ENCODE measurements around the gene SLC13A5.
A peak's percentile ranks its signal among the peaks of the same experiment; 100 is the strongest.
"Not testable (repeated sequence)": the region's sequence is repeated elsewhere in the genome, so short reads cannot be mapped to it uniquely, and the experiment has no call there.

Gene SLC13A5

DNA sequence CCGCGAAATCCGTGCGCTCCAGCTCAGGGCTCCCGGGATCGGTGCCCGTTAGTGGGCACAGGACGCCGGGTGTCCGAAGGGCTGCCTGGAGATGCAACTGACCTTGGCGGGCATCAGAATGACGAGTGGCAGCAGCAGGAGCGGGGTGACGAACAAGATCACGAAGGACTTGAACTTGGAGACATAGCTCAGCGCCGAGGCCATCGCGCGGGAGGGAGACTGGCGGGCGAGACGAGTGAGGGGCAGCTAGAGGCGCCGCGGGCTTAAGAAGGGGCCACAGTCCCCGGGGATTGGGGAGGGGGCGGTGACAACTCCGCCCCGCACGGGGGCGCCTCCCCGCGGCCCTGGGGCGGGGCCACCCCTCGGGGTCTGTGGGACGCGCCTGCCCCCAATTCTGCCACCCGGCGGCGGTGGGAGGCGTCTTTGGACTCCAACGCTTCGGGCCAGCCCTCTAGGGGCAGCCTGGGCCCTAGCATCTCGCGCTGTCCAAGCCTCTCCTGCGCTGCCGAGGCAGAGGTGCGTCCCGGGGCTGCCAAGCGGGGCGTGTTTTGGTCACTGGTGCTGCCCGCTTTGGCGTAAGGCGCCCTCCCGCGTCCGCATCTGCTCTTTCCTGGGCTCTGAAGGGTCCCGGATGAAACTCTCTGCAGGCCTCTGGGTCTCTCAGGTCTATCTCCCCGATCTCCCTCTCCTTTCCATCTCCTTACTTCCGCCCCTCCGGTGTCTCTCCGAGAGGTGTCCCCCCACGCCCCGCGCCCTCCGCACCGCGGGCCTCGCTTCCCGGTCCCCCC is at the start of gene SLC13A5:
Gene SLC13A5 (minus strand): TSS at position 240 of the 788 bp plus-strand sequence. CDS start 36 bp downstream, at position 204.
- peak; percentile 30 for DNase-seq (ENCODE audit: low spot score)

DNA sequence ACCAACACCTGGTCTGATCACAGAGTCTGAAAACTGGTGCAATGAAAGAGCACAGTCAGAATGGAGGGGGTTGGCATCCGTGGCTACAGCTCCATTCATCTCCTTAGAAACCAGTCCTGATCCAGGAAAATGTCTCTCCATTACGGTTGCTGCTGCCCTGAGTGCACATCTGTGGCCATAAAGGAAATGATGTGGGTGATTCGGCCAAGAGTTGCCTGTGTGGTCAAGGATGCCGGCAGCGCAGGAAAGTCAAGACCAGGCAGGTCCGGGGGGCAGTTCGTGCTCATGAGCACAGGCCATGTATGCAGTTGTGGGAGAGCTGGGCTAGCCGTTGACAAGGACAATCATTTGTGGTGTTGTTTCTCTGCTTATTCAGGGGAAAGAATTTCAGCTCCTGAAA is 48.6 kb upstream of the SLC13A5 start:
- no peak for DNase-seq (ENCODE audit: low spot score)

DNA sequence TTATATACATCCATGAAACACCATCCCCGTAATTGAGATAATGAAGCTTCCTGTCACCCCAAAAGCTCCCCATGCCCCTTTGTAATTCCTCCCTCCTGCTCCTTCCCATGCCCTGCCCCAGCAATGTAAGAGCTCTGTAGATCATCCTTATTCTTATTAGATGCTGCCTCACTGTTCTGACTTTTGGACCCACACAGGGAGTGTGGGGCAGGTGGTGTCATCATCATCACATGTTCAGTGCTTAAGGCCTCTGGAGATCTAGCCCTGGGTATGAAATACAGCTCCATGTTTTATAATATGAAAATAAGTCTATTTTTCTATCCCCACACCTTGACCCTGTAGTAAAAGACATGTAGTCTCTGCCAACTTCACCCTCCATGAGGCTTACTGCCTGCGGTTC is 44.6 kb upstream of the SLC13A5 start:
- no peak for DNase-seq (ENCODE audit: low spot score)

DNA sequence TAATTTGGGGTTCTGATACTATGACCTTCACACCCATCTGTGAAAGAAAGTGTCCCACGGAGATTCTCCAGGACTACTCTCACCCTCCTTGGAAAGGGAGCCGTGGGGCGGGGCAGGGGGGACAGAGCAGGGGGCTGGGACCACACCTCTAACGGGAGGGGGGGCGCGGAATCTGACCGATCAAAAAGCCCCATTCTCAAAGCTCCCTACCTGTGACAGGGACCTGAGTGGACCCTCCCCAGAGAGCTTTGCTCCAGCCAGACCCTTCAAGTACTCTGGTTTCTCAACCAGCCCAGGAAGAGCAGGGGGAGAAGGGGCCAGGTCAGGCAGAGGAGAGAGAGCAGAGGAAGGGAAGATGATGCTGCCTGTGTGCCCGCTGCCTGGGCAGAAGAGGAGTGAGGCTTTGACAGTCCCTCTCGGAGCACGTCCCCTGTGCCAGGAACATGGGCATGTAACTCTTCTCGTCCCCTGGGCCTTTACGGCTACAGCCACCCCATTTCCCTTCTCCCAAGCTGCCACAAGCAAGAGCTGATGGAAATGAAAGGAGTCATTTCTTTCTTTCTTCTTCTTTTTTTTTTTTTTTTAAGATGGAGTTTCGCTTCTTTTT is 43.4 kb upstream of the SLC13A5 start:
- DNase-seq (ENCODE audit: low spot score), result no peak

DNA sequence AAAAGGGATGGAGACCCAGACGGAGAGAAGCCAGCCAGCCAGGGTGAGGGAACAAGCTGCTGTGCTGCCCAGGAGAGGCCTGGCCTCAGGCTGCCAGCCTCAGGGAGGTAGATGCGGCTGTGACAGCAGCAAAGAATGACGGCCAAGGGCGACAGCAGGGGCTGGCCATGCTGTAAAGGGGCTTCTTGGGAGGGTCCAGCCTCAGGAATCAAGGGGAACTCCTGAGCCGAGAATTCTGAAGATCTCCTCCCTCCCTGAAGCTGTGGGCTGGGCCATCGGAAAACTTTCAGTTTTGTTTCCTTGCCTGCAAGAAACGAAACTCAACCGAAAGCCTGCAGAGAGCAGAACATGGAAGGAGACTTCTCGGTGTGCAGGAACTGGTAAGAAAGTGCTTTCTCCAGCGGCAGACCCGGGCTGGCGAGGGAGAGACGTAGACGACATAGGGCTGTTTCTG is 42.6 kb upstream of the SLC13A5 start, which contains the start of gene XAF1:
Gene XAF1 (plus strand): TSS at position 316 of the 454 bp plus-strand sequence. CDS start 33 bp downstream, at position 349.
- peak; percentile 27 for DNase-seq (ENCODE audit: low spot score)

DNA sequence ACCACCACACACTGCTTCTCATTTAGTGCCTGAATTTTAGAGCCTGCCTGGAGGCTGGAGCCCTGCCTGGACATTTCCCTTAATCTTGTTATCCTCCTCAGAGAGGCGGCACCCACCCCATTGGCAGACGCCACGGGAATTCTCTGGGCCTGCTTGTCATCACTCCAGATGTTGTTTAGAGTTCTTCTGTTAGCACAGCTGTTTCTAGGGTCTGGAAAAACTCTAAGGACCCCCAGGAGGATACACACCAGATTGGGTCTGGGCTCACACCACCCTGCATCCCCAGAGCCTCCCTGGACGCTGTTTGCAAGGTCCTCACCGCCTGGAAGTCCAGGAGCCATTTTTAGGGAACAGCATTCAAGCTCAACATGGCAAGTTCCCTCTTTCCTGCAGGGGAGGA is 42.1 kb upstream of the SLC13A5 start:
- peak; percentile 48 for DNase-seq (ENCODE audit: low spot score)

DNA sequence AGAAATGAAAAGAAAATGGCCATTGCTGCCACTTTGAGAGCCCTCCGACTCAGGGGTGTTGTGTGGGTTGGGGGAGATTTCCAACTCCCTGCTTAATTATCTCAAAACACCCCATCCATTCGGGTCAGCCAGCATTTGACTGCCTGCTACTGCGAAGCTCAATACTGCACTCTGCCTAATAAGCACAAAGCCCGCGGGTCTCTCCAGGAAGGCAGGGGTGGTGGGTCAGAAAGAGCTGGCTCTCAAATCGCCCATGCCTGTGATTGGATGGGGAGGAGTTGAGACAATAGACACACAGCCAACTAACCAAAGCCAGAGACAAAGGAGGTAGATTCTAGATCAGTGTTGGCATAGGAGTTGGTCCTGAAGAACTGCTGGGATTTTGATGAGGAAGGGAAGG is 40.4 kb upstream of the SLC13A5 start:
- no peak for DNase-seq (ENCODE audit: low spot score)

DNA sequence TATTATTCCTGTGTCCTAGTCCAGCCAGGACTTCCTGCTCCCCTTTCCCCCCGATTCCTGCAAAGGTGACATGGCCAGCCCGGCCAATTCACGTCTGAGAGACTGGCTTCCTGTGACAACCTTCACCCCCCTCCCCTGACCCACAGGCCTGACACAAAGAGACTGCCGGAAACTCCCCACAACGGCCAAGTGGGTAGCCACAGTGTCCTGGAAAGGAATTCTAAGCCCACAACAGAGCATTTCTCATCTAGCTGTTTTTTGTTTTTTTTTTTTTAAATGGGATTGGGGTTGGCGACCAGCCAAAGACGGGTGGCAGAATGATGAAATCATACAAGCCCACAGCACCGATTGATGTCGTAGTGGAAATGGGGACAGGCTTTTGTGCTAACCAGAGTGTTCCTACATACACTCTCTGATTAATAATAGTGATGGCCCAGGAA is 39.9 kb upstream of the SLC13A5 start:
- peak; percentile 79 for DNase-seq (ENCODE audit: low spot score)

DNA sequence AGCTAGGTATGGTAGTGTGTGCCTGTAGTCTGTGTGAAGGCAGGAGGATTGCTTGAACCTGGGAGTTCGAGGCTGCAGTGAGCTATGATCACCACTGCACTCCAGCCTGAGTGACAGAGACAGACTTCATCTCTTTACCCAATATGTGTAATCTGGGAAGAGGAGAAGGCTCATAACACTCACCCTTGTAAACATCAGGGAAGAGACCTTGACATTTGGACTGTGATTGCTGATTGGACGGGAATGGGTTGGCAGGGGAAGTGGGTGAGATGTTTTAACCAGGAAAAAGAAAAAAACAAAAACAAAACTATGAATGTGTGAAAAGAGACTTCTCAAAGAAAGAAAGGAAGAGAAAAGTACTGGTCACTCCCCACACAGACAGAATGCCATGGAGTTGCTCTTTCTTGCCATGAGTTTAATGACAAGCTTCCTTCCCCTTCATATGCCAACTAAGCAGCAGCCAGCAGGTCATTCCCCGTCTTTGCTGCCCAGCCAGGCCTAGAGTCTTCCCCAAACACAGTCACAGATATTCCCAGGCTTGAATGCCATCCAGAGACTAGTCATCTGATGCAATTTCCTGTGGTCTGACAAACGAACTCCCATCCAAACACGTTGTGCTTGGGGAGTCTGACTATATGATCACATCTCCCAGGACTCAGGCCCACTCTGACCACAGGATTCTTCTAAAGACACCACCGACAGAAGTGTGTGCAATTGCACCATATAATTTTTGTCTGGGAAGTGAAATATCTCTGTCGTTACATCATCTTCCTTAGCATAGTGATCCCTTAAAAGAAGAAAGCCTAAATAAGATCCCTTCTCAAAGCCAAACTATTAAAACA is 39.1 kb upstream of the SLC13A5 start:
- peak; percentile 97 for DNase-seq (ENCODE audit: low spot score)

DNA sequence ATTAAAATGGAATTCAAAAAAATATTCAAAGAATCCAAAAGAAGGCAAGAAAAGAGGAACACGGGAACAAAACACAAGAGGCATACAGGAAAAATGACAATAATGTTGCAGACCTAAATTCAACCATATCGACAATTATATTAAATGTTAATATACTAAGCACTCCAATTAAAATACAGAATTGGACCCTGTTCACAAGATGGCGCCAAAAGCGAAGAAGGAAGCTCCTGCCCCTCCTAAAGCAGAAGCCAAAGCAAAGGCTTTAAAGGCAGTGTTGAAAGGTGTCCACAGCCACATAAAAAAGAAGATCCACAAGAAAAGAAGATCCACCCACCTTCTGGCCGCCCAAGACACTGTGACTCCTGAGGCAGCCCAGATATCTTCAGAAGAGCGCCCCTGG is 36.4 kb upstream of the SLC13A5 start:
- DNase-seq (ENCODE audit: low spot score), result no peak

DNA sequence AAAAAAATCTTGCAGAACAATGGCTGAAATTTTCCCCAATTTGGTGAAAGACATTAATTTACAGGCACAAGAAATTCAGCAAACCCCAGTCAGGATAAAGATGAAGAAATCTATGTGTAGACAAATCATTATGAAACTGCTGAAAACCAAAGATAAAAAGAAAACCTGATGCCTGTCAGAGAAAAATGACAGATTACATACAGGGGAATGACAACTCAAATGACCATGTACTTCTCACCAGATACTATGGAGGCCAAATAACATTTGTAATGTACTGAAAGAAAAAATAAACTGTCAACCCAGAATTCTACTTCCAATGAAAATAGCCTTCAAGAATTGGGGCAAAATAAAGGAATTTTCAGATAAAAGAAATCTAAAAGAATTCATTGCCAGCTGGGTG is 35.4 kb upstream of the SLC13A5 start:
- DNase-seq (ENCODE audit: low spot score), result no peak

DNA sequence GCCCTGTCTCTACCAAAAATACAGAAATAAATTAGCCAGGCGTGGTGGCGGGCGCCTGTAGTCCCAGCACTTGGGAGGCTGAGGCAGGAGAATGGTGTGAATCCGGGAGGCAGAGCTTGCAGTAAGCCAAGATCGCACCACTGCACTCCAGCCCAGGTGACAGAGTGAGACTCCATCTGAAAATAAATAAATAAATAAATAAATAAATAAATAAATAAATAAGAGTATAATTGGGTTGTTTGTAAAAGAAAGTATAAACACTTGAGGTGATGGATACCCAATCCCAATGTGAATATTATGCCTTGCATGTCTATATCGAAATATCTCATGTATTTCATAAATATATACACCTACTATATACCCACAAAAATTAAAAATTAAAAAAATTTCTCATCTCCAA is 33.5 kb upstream of the SLC13A5 start:
- not testable (repeated sequence) for DNase-seq (ENCODE audit: low spot score)

DNA sequence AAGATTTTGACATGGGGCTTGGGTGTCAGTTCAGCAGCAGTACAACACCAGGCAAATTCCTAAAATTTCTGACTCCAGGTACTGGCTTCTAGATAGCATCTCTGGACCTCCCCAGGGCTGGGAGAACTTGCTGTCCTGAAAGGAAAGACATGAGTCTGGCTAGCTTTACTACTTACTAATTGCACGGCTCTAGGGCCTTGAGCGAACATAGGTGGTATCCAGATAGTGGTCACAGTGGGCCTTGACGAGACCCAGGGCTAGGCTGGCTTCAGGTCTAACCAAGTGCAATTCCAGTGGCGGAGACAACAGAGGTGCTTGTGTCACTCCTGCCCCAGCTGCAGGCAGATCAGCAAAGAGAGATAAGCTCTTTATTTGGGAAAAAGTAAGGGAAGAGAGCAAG is 16.4 kb upstream of the SLC13A5 start:
- DNase-seq (ENCODE audit: low spot score), result no peak

DNA sequence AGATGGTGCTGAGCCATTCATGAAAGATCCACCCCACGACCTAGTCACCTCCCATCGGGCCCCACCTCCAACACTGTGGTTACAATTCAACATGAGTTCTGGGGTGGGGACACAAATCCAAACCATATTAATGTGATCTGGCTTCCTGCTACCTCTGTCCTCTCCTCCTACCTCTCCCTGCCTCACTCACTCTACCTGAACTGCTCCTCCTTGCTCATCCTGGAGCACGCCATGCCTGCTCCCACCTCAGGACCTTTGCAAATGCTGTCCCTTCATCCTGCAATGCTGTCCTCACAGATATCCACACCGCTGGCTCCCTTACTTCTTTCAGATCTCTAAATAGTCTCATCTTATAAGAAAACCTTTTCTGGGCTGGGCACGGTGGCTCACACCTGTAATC is 10.8 kb upstream of the SLC13A5 start:
- no peak for DNase-seq (ENCODE audit: low spot score)

DNA sequence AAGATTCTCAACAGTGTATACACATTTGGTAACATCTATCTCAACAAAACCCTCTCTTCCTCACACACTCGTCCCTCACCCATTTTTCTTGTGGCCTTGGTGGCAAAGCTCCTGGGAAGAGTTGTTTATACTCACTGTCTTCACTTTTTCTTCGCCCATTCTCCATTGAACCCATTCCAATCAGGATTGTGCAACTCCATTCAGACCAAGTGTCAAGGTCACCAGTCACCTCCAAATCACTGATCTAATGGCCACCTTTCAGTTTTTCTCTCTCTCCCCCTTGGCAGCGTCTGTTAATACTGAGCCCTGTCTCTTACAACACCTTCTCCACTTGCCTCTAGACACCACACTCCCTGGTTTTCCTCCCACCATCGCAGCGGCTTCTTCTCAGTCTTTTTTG is 8.6 kb upstream of the SLC13A5 start:
- DNase-seq (ENCODE audit: low spot score), result no peak

DNA sequence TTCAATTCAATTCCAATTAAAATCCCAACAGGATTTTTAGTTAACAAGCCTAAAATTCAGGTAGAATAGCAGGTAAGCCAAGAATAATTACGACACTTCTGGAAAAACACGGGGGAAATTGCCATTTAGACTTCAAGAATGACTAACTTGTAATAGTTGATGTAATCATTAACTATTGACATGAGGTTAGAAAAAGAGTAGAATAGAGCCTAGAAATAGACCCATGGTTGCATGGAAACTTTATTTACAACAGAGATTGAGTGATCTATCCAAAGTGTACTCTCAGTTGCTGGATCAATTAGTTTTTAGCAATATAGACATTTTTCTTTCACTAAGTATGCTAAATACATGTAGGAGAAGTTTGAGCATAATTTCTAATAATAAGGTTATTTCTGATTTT is 3.6 kb upstream of the SLC13A5 start:
- no peak for DNase-seq (ENCODE audit: low spot score)

DNA sequence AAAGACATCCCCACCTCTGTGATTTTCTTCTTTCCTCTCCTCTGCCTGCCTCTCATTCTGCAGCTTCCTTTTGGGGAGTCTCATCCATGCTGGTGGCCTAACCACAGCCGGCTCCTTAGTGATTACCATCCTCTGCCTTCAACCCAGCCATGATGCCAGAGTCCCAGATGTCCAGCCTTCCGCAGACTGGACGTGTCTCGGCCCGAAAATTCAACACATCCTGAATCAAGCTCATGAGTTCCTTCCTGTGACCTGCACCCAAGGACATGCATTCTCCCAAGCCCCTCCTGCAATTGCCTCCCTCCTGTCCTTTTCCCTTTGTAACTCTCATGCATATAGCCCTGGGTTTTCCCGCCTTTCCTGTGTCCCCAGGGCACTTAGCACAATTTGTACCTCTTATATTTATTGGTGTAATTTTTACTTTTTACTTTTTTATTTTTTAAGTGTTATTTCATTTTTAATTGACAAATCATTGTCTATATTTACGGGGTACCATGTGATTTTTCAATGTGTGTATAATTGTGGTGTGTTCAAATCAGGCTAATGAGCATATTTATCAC is 1.2 kb upstream of the SLC13A5 start:
- no peak for DNase-seq (ENCODE audit: low spot score)

DNA sequence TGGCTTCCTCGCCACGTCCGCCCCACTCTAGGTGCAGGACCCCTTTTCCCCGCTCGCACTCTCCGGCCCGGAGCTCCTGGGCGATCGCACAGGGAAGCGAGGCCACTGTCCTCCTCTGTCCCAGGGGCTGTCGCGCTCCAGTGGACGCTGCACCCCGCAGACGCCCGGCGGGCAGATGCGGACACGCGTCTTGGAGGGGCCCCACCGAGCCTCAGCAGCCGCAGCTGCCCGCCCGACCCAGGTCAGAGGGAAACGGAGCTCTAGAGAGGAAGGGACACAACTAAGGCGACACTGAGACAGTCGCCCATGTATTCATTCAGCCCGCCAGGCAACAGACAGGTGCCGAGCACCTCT is 726 bp upstream of the SLC13A5 start:
- no peak for DNase-seq (ENCODE audit: low spot score)

DNA sequence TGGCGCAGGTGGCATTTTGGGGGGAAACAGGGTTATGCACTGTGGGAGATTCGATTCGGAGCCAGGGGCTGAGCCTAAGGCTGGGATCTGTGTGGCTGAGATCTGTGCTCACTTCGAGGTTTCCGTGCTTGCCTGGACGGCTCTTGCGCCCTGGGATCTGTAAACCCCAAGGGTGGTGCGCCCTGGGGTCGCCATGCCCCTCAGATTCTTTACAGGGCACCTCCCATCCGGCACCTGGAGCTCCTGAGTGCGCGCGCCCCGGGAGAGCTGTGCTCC is 377 bp downstream of the SLC13A5 start:
- no peak for DNase-seq (ENCODE audit: low spot score)

DNA sequence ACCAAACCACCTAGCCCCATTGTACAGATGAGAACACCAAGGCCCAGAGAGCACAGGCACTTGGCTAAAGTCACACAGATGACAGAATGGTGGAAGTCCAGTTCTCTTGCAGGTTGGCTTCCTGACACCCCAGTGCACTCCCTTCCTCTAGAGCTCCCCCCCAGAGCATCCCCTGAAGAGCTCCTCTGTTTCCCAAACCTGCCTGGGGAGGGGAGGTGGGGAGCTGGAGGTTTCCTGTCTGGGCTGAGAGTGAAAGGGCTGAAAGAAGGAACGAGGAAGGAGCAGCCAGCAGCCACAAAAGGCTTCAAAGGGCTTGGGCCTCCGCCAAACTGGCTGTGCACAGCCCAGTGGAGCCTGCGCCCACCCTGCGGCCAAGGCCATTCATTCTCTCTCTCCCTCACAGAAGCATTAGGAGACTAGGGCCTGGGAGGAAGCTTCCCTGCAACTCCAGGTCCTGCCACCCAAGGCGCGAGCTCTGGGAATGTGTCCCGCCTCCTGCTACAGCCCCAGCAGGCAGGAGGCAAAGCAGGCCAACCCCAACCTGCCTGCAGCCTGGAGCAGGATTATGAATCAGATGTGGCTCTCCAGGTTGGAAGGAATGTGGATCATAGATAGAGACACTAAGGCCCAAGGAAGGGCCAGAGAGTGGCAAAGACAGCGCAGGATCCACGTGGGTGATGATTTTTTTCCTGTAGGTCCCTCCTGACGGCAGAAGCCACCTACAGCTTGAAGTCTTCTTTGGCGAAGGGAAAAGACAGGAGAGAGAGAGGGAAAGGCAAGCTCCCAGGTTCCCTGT is 913 bp downstream of the SLC13A5 start:
- no peak for DNase-seq (ENCODE audit: low spot score)

DNA sequence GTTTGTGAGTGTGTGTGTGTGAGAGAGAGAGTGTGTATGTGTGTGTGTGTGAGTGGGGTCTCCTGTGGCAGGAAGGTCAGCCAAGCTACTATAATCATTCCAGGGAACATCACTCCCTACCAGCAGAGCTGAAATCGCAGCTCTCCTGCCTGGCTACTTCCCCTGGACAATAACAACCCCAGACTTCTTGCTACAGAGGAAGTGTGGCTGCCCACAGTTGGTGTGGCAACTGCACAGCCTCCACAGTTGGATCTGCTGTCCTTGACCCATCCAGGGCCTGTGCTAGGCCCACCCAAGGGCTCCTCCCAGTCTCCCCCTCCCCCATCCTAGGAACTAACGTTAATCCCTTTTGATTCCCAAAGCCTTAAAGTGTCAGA is 1.5 kb downstream of the SLC13A5 start:
- DNase-seq (ENCODE audit: low spot score), result no peak
